Ishikawa (cell line): ENCODE data around the gene ZBED4.

Experiments
- EGR1 ChIP-seq: IDR thresholded peaks from 2 replicates; pipeline ENCODE4 v1.6.1; 2012
- EP300 ChIP-seq: IDR thresholded peaks from 2 replicates; pipeline ENCODE4 v1.6.1; 2012; ENCODE audit warnings: borderline replicate concordance
- TCF12 ChIP-seq: IDR thresholded peaks from 2 replicates; pipeline ENCODE4 v1.6.1; 2012; ENCODE audit warnings: low read depth
- YY1 ChIP-seq: IDR thresholded peaks from 2 replicates; pipeline ENCODE4 v1.6.1; 2012; ENCODE audit warnings: low read depth
- TF ChIP-seq, protein P1 (sequence below): IDR thresholded peaks from 2 replicates; pipeline ENCODE4 v1.6.1; 2012; ENCODE audit warnings: low read depth, mild to moderate bottlenecking

DNA sequence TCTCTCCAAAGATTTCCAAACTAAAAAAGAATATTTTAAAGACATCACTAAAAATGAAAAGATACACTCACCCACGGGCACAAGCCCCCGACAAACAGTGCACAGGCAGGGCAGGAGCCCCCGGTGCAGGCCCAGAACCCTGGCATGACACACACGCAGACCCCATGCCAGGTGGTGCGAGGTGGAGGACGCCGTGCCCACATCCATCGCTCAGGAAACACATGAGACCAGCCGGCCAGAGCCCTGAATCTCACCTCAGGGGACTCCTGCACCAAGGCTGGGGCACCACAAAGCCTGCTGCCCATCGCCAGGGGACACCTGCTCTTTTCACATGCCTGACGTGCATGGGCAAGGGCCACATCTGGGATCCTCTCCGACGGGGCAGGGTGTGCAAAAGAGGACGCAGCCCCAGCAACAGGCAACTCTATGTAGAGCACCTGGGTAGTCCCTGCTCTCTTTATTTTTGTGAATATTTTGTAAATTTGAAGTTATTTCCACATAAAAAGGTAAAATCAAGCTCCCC, 39.4 kb upstream of the ZBED4 start:
- no peak for TF ChIP-seq EP300
- TF ChIP-seq, protein P1, sequence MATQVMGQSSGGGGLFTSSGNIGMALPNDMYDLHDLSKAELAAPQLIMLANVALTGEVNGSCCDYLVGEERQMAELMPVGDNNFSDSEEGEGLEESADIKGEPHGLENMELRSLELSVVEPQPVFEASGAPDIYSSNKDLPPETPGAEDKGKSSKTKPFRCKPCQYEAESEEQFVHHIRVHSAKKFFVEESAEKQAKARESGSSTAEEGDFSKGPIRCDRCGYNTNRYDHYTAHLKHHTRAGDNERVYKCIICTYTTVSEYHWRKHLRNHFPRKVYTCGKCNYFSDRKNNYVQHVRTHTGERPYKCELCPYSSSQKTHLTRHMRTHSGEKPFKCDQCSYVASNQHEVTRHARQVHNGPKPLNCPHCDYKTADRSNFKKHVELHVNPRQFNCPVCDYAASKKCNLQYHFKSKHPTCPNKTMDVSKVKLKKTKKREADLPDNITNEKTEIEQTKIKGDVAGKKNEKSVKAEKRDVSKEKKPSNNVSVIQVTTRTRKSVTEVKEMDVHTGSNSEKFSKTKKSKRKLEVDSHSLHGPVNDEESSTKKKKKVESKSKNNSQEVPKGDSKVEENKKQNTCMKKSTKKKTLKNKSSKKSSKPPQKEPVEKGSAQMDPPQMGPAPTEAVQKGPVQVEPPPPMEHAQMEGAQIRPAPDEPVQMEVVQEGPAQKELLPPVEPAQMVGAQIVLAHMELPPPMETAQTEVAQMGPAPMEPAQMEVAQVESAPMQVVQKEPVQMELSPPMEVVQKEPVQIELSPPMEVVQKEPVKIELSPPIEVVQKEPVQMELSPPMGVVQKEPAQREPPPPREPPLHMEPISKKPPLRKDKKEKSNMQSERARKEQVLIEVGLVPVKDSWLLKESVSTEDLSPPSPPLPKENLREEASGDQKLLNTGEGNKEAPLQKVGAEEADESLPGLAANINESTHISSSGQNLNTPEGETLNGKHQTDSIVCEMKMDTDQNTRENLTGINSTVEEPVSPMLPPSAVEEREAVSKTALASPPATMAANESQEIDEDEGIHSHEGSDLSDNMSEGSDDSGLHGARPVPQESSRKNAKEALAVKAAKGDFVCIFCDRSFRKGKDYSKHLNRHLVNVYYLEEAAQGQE, result no peak
- no peak for TF ChIP-seq TCF12
- no peak for TF ChIP-seq EGR1
- no peak for TF ChIP-seq YY1
